Measurements from ENCODE around the gene ADARB2. TPM values are rescaled to one million over a fixed set of nuclear protein-coding genes. Genes with fewer than 3 reads are reported as not detected.

The ADARB2 gene
- total and polyA plus RNA-seq, 4 donors: 0.22 to 1.3 (median 0.55) TPM

DNA sequence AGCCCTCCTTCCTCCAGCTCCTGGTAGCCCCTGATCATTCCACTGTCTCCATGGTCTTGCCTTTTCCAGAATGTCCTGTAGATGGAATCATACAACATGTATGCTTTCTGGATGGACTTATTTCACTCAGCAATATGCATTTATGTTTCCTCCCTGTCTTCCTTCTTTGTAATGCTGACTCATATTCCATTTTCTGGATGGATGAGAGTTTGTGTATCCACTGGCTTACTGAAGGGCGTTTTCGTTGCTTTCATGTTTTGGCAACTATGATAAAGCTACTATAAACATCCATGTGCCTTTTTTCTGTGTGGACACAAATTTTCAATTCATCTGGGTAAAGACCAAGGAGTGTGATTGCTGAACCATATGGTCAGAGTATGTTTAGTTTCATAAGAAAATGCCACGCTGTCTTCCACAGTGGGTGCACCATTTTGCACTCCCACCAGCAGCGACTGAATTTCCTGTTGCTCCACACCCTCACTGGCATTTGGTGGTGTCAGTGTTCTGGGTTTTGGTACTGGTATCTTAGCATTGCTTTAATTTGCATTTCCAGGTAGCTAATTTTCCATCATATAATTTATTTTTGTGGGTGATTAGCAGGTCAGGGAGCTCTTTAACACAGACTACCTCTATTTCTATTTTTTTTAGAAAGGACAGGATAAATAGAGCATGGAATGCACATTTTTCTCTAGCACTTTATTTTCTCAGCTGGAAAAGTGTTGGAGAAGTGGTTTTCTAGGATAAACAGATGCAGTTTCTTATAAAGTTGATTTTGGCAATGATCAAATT, 429.0 kb downstream of the ADARB2 start:
- no peaks in the 10 kb centered on the region for H3K27me3 ChIP-seq (ENCODE audit: control insufficient read depth in 3 of 3, insufficient read depth in 3 of 3, low read length in 2 of 3)
- no peak overlapping the region for H3K9ac ChIP-seq (ENCODE audit: insufficient read depth in 1 of 2, low read length in 2 of 2)
- ATAC-seq (ENCODE audit: insufficient read depth, low FRiP score) (no peak), DNase-seq (peak in 2 of 3 donors; percentile 65 to 66)
- no peak overlapping the region for H3K4me3 ChIP-seq
- WGBS, 2 donors: 64 to 73% methylated on average over 4 of the region's 4 CpGs
- no peak overlapping the region for H3K27ac ChIP-seq (ENCODE audit: low read depth in 1 of 2, low read length in 1 of 2)
- H3K36me3 ChIP-seq (ENCODE audit: control insufficient read depth in 4 of 4, insufficient read depth in 4 of 4, low read length in 4 of 4): no peaks in the 10 kb centered on the region
- peaks cover 0 to 6% (median 0%) of the 10 kb centered on the region in 5 donors for H3K4me1 ChIP-seq (ENCODE audit: control insufficient read depth in 5 of 5, insufficient read depth in 5 of 5, low read length in 5 of 5)
- TF ChIP-seq, protein P1, sequence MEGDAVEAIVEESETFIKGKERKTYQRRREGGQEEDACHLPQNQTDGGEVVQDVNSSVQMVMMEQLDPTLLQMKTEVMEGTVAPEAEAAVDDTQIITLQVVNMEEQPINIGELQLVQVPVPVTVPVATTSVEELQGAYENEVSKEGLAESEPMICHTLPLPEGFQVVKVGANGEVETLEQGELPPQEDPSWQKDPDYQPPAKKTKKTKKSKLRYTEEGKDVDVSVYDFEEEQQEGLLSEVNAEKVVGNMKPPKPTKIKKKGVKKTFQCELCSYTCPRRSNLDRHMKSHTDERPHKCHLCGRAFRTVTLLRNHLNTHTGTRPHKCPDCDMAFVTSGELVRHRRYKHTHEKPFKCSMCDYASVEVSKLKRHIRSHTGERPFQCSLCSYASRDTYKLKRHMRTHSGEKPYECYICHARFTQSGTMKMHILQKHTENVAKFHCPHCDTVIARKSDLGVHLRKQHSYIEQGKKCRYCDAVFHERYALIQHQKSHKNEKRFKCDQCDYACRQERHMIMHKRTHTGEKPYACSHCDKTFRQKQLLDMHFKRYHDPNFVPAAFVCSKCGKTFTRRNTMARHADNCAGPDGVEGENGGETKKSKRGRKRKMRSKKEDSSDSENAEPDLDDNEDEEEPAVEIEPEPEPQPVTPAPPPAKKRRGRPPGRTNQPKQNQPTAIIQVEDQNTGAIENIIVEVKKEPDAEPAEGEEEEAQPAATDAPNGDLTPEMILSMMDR (IDR thresholded peaks at IDR 0.05; ENCODE audit: control extremely low read depth, extremely low read depth): no peak
- H3K9me3 ChIP-seq (ENCODE audit: control insufficient read depth in 4 of 4, insufficient read depth in 3 of 4, low read length in 3 of 4): no peaks in the 10 kb centered on the region

DNA sequence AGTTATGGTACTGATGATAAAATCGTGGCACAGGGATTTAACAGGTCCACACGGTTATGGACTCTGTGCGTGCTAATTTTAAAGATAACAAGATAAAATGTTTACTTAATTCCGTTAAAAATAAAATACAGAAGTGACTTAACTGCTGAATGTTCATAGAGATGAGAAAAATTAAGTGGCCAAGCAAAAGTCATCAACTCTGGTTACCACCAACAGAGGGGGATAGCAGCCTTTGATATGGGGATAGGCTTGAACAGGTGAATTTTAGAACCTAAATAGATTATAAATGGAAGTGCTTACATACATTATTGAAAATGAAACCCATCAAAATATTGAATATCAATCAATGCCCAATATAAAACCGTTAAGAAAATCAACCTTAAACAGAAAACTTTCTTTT, 436.2 kb downstream of the ADARB2 start:
- no peaks in the 10 kb centered on the region for H3K36me3 ChIP-seq (ENCODE audit: control insufficient read depth in 4 of 4, insufficient read depth in 4 of 4, low read length in 4 of 4)
- peaks cover 0 to 3% (median 0%) of the 10 kb centered on the region in 5 donors for H3K4me1 ChIP-seq (ENCODE audit: control insufficient read depth in 5 of 5, insufficient read depth in 5 of 5, low read length in 5 of 5)
- H3K9me3 ChIP-seq (ENCODE audit: control insufficient read depth in 4 of 4, insufficient read depth in 3 of 4, low read length in 3 of 4): peaks cover 0 to 2% (median 0%) of the 10 kb centered on the region in 4 donors
- peak in 1 of 3 donors; percentile 56 for DNase-seq
- WGBS, 2 donors: 59 to 78% methylated on average over 5 of the region's 5 CpGs
- no peak overlapping the region for H3K9ac ChIP-seq (ENCODE audit: insufficient read depth in 1 of 2, low read length in 2 of 2)
- no peak overlapping the region for H3K27ac ChIP-seq (ENCODE audit: low read depth in 1 of 2, low read length in 1 of 2)
- TF ChIP-seq, protein P1 (IDR thresholded peaks at IDR 0.05; ENCODE audit: control extremely low read depth, extremely low read depth): no peak
- no peak overlapping the region for H3K4me3 ChIP-seq
- no peaks in the 10 kb centered on the region for H3K27me3 ChIP-seq (ENCODE audit: control insufficient read depth in 3 of 3, insufficient read depth in 3 of 3, low read length in 2 of 3)
- no peak for ATAC-seq (ENCODE audit: insufficient read depth, low FRiP score)

DNA sequence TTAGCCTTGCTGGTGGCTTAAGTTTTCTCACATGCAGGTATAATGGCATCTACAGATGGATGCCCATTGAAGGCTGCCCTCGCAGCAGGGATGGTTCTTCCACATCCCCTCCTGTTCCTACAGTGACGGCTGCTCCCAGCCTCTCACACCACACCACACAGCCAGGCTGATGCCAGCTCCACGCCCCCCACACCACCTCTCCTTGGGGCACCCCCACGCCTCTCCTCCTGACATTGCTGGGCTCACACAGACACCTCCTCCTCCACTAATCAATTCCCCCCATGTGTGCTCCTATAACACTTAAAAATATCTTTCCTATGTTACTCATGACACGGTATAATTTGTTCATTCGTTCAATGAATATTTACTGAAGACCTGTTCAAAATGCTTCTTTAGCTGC, 437.1 kb downstream of the ADARB2 start:
- Histone ChIP-seq H3K4me3 (no peak overlapping the region), H3K27me3 (ENCODE audit: control insufficient read depth in 3 of 3, insufficient read depth in 3 of 3, low read length in 2 of 3) (no peaks in the 10 kb centered on the region), H3K36me3 (ENCODE audit: control insufficient read depth in 4 of 4, insufficient read depth in 4 of 4, low read length in 4 of 4) (no peaks in the 10 kb centered on the region), H3K9me3 (ENCODE audit: control insufficient read depth in 4 of 4, insufficient read depth in 3 of 4, low read length in 3 of 4) (peaks cover 0 to 6% (median 0%) of the 10 kb centered on the region in 4 donors), H3K4me1 (ENCODE audit: control insufficient read depth in 5 of 5, insufficient read depth in 5 of 5, low read length in 5 of 5) (peaks cover 0 to 3% (median 0%) of the 10 kb centered on the region in 5 donors), H3K27ac (ENCODE audit: low read depth in 1 of 2, low read length in 1 of 2) (no peak overlapping the region), H3K9ac (ENCODE audit: insufficient read depth in 1 of 2, low read length in 2 of 2) (no peak overlapping the region)
- DNase-seq (no peak), ATAC-seq (ENCODE audit: insufficient read depth, low FRiP score) (no peak)
- TF ChIP-seq, protein P1 (IDR thresholded peaks at IDR 0.05; ENCODE audit: control extremely low read depth, extremely low read depth): no peak
- WGBS, 2 donors: 84 to 86% methylated on average over 6 of the region's 6 CpGs
